Fibroblast of skin of abdomen (primary cell): Measurements from ENCODE around the gene C8A.

Experiments used
- DNase-seq: peaks from one replicate; pipeline ENCODE4 v3.0.0-alpha.2; 2013

Gene C8A

DNA sequence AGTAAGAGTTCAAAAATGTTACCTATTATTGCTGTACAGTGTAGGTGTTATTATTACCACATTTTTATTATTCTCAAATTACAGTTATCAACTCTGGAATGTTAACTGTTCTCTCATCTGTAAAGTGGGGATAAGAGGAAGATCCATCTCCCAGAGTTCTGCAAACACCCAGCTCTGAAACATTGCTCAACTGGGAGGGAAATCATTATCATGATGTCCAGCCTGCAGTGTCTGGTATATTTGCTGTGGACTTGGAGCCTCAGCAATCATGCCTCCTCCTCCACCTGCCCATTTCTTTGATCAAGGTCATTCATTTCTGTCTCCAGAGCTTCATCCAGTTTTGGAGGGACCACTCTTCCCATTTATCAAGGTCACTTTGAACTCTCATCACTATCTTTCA, 39.4 kb downstream of the C8A start:
- no peak for DNase-seq

GRCh38 chr1:56897150-56898004, 42.8 kb downstream of the C8A start:
- no peak for DNase-seq

GRCh38 chr1:56898005-56898373, 43.4 kb downstream of the C8A start:
- no peak for DNase-seq

- DNase-seq, result no peak
Measured at GRCh38 chr1:56898879-56899278, 44.3 kb downstream of the C8A start.

- no peak for DNase-seq
Measured at GRCh38 chr1:56901716-56902115, 47.1 kb downstream of the C8A start.

DNA sequence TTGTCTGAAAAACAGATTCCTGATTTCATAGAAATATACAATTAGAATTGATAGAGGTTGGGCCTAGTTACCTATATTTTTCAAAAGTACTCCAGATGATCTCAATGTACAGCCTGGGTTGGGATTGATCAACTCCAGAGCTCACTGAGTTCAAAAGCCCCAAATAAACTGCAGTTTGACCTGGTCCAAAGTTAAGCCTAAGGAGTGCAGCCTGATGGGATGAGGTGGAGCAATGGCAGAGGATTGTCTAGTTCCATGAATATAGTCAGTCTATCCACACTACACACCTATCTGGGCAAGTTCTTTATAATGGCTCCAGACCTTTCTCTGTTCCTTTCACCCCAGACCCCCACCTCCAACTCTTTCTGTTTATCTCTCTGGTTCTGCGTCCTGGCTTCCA, 49.2 kb downstream of the C8A start:
- no peak for DNase-seq

DNA sequence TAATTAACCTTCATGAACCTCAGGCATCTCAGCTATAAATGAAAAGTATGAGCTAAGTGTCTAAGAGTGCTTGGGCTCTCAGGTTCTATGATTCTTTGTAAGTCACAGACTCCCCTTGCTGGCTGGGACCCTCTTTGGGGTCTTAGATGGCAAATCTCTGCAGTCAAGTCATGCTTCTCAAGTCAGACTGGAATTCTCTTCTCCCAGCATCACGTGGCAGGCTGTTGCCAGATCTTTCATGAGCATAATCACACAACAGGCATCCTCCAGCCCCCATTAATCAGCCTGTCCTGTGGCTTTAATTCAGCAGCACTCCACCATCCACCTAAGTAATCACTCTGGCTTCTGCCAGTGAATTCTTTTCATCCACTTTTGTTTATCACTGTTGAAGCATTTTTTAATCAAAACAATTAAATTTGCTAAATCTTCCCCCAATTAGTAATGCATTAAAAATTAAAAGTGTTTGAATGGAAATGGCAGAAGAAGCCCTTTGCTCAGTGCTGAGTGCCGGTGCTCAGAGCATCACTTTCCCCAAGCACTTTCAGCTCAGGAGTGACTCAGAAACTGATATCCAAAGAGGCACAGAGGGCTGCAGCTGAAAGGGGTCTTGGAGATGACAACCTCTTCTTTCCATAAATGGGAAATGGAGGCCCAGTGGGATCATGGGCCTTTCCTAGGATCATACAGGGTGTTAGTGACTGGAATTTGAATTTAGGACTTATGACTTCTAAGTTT, 50.2 kb downstream of the C8A start:
- DNase-seq, result peak; percentile 79

DNA sequence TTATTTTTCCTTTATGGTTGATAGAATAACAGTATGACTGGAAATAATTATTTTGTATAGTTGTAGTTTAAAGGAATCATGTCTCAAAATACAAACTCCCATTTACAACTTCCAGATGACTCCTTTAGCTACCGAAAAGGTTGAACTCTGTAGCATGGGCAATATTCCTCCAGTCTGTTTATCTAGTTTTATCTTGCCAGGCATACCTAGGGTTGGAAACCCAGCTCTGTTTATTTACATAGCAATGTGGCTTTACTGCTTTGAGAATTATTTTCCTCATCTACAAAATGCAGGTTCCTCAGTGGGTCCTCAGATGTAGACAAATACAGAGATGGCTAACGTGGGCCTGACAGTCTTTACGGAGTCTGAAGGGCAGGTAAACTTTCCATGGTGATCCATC, 51.1 kb downstream of the C8A start:
- DNase-seq, result no peak

DNA sequence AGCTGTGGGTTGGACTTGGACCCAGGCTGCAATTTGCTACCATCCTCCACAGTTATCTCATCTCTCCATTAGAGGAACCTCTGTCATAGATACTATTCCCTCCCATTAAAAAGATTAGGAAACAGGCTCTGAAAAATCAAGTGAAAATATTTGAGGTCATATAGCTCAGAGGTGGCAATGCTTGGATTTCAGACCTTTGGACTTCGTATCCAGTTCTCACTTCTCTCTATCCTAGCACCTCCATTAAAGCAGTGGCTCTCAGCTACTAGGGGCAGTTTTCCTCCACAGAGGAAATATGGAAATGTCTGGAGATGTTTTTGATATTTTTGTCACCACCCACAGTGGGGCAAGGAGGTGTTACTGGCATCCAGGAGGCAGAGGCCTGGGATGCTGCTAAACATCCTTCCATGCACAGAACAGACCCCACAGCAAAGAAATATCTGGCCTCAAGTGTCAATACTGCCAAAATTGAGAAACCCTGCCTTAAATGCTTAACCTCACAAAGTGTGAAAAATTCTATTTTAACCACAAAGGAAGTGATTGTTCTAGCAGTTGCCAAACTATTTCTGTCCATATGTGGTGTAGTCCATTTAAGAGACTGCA, 54.1 kb downstream of the C8A start:
- peak; percentile 89 for DNase-seq

- DNase-seq, result peak; percentile 16
Measured at GRCh38 chr1:56910441-56910985, 55.9 kb downstream of the C8A start.

GRCh38 chr1:56911098-56911938, 56.7 kb downstream of the C8A start:
- peak; percentile 91 for DNase-seq

GRCh38 chr1:56912325-56912724, 57.7 kb downstream of the C8A start:
- DNase-seq, result no peak

- DNase-seq, result no peak
Measured at GRCh38 chr1:56915960-56916359, 61.4 kb downstream of the C8A start.

GRCh38 chr1:56916630-56917029, 62.0 kb downstream of the C8A start:
- DNase-seq, result no peak

DNA sequence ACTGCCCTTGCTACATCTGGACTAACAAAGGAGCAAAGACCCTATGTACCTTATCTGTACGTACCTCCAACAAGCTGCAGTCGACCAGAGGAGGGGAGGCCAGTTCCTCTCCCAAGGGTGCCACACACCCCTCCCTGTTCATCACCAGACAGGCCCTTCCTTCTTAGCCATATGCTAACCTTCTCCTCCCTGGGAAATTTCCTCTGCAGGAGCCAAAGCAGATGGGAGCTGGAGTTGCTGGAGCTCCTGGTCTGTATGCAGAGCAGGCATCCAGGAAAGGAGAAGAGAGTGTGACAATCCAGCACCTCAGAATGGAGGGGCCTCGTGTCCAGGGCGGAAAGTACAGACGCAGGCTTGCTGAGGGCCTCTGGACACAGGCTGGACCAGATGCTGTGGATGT, 62.8 kb downstream of the C8A start:
- DNase-seq, result no peak

DNA sequence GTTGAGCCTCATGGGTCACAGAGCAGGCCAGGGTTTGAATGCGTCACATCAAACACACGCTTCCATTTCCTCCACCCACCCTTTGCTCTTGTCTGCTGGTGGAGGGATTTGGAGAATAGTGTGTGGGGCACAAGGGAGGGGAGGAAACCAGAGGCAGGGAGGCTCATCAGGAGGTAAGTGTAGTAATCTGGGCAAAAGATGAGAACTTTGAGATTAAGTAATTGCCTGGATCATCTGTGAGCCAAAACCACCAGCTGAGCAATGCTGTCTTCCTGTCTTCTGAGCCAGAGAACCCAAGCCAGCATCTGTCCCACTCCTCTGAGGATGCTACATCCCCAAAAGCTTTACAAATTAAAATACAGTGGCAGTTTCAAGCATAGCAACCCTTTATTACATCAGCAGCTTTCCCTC, 66.0 kb downstream of the C8A start:
- DNase-seq, result peak; percentile 63

DNA sequence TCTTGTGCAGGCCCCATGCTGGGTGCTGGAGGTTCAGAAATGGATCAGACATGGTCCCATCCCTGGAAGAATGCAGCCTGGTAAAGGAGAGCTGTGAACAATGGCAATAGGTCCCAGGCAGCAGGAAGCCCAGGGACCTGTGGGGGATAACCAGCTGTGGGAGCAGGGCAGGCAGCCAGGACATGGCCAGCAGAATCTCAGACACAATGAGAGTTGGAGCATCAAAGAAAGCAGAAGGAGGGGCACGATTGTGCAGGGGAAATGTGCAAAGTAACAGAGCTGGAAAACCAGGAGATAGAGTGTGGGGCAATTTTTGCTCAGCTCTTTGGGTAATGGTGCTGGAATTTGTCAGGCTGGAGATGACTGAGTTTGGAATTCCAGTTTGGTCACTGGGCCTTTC, 66.9 kb downstream of the C8A start:
- peak; percentile 39 for DNase-seq

DNA sequence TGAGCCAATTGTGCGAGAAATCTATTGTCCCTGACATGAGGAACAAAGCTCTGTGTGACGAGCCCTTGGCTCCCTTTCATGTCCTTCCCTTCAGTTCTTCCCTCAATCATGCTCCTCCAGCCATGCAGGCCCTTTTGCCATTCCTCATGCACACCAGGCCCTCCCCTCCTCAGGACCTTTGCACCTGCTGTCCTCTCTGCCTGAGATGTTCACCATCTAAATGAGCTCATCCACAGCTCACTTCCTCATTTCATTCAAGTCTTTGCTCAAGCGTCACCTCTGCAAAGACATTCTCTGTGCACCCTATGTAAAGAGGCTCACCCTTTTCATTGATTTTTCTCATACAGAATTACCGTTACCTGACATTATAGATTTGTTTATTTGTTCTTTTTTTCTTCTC, 67.5 kb downstream of the C8A start:
- DNase-seq, result no peak

GRCh38 chr1:56922507-56922906, 67.9 kb downstream of the C8A start:
- no peak for DNase-seq

DNA sequence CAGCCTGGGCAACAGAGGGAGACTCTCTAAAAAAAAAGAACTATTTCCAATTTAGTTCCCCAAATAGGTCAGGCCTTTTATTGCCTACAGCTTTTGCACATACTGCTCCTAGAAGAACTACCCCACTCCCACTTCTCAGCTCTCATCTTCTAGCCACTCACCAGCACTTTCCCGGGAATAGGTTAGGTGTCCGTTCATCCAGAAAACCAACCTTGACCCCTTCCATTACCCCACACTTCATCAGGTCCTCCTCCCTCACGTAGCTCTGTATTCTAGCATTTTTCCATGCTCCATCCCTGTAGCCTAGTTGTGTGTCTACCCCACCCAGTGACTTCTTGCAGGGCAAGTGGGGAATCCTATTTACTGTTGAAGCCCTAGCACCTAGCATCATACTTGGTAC, 68.6 kb downstream of the C8A start:
- DNase-seq, result no peak

DNA sequence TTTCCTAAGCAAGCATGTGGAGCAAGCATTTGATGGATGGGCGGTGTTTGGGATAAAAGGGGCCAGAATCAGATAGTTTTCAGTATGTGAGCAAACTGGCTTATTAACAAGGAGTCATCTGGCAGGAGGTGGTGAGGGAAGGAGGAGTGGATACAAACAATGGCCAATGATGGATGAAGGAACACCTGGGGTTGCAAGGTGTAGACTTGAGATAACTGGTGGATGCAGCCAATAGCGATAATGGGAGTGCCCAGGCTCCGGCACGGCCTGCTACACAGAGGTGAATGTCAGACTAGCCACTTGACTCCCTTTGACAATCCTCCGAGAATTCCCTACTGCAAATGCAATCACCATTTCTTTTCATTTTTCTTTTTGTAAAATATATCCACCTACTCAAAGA, 69.5 kb downstream of the C8A start:
- no peak for DNase-seq

GRCh38 chr1:56925193-56925592, 70.6 kb downstream of the C8A start:
- DNase-seq, result no peak

GRCh38 chr1:56927171-56927570, 72.6 kb downstream of the C8A start:
- no peak for DNase-seq
